ENCODE results near the gene ODF2.
"Not testable (repeated sequence)": the region's sequence is repeated elsewhere in the genome, so short reads cannot be mapped to it uniquely, and the experiment has no call there.

ODF2 gene

DNA sequence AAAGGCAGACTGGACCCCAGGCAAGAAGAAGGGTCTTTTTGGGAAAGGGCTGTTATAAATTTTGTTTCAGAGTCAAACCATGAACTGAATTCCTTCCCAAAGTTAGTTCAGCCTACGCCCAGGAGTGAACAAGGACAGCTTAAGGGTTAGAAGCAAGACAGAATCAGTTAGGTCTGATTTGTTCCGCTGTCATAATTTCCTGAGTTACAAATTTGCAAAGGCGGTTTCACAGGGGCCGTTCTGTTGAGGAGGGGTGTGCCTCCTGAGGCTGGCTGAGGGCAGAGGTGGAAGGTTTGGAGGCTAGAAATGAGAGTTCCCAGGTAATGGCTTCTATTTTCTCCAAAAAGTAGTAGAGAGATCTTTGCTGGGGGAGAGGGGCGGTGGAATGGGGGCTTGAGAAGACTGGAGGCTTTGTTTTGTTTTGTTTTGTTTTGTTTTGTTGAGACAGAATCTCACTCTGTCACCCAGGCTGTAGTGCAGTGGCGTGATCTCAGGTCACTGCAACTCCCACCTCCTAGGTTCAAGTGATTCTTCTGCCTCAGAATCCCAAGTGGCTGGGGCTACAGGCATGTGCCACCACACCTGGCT, 39.3 kb upstream of the ODF2 start:
- Histone ChIP-seq H3K4me3 (ENCODE audit: low read length) (no peak overlapping the region), H3K4me1 (ENCODE audit: control insufficient read depth, low read depth, low read length) (peaks cover 18% of the 10 kb centered on the region), H3K27me3 (ENCODE audit: control insufficient read depth, insufficient read depth, low read length) (peaks cover 88% of the 10 kb centered on the region)

DNA sequence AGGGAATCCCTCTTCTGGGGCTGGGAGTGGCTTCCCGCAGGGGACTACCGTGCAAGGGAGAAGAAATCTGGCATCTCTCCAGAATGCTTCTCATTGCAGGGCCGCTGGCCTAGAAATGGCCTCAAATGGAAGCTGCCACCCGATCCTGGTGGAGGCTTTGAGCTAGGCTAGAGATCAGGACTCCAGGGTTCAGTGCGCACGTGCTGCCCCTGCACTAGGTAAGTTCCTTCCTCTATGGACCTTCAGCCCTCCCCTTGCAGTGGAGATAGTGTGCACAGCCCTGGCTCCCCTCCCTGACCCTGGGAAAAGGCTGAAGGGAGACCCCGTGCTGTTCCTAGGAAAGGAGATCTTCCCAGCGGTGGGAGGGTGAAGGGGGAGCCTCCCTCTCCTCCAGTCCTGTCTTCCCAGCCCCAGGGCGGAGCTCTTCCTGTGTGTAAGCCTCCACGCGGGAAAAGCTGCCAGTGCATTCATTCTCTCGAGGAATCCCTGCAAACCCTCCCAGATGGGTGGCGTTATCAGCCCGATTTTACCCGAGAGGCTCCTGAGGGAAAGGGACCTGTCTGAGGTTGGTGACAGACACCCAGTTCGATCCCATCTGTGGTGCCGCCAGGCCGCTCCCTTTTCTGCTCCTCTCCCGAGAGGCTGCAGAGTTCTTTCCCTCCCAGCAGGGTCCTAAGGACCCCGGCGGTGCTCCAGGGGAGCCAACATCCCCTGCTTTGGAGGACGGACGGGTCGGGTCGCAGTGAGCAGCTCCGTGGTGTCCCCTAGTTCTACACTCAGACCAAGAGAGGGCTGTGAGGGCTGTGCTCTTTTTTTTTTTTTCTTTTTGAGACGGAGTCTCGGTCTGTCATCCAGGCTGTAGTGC, 36.5 kb upstream of the ODF2 start:
- Histone ChIP-seq H3K27me3 (ENCODE audit: control insufficient read depth, insufficient read depth, low read length) (peaks cover 74% of the 10 kb centered on the region), H3K9ac (ENCODE audit: low read length) (no peak overlapping the region), H3K4me3 (ENCODE audit: low read length) (peak overlapping the region; percentile 66), H3K9me3 (ENCODE audit: control insufficient read depth, low read depth, low read length) (no peaks in the 10 kb centered on the region), H3K27ac (ENCODE audit: low read length) (no peak overlapping the region), H3K36me3 (ENCODE audit: control insufficient read depth, low read depth, low read length) (no peaks in the 10 kb centered on the region), H3K4me1 (ENCODE audit: control insufficient read depth, low read depth, low read length) (peaks cover 14% of the 10 kb centered on the region)

More for the DNA sequence above, 39.3 kb upstream of the ODF2 start:
- H3K27ac ChIP-seq (ENCODE audit: low read length) = no peak overlapping the region
- no peaks in the 10 kb centered on the region for H3K9me3 ChIP-seq (ENCODE audit: control insufficient read depth, low read depth, low read length)
- H3K9ac ChIP-seq (ENCODE audit: low read length) = no peak overlapping the region
- H3K36me3 ChIP-seq (ENCODE audit: control insufficient read depth, low read depth, low read length) = no peaks in the 10 kb centered on the region

- H3K9ac ChIP-seq (ENCODE audit: low read length) = no peak overlapping the region
- peak overlapping the region; percentile 66 for H3K4me3 ChIP-seq (ENCODE audit: low read length)
- H3K9me3 ChIP-seq (ENCODE audit: control insufficient read depth, low read depth, low read length) = no peaks in the 10 kb centered on the region
- H3K36me3 ChIP-seq (ENCODE audit: control insufficient read depth, low read depth, low read length) = no peaks in the 10 kb centered on the region
- peaks cover 14% of the 10 kb centered on the region for H3K4me1 ChIP-seq (ENCODE audit: control insufficient read depth, low read depth, low read length)
- peaks cover 65% of the 10 kb centered on the region for H3K27me3 ChIP-seq (ENCODE audit: control insufficient read depth, insufficient read depth, low read length)
- no peak overlapping the region for H3K27ac ChIP-seq (ENCODE audit: low read length)
Observed at GRCh38 chr9:128420060-128420650, 35.7 kb upstream of the ODF2 start.

- H3K9me3 ChIP-seq (ENCODE audit: control insufficient read depth, low read depth, low read length) = no peaks in the 10 kb centered on the region
- H3K36me3 ChIP-seq (ENCODE audit: control insufficient read depth, low read depth, low read length) = no peaks in the 10 kb centered on the region
- H3K27ac ChIP-seq (ENCODE audit: low read length) = no peak within 1 kb of the TSS
- no peak within 1 kb of the TSS for H3K9ac ChIP-seq (ENCODE audit: low read length)
- peaks cover 14% of the 10 kb centered on the region for H3K4me1 ChIP-seq (ENCODE audit: control insufficient read depth, low read depth, low read length)
- H3K27me3 ChIP-seq (ENCODE audit: control insufficient read depth, insufficient read depth, low read length) = peaks cover 60% of the 10 kb centered on the region
- H3K4me3 ChIP-seq (ENCODE audit: low read length) = peak within 1 kb of the TSS; percentile 66
Observed at GRCh38 chr9:128420651-128421481, 34.9 kb upstream of the ODF2 start, which contains the start of gene CERCAM. CERCAM (plus strand) TSS chr9:128420857; CDS start chr9:128420878, 21 bp downstream.

DNA sequence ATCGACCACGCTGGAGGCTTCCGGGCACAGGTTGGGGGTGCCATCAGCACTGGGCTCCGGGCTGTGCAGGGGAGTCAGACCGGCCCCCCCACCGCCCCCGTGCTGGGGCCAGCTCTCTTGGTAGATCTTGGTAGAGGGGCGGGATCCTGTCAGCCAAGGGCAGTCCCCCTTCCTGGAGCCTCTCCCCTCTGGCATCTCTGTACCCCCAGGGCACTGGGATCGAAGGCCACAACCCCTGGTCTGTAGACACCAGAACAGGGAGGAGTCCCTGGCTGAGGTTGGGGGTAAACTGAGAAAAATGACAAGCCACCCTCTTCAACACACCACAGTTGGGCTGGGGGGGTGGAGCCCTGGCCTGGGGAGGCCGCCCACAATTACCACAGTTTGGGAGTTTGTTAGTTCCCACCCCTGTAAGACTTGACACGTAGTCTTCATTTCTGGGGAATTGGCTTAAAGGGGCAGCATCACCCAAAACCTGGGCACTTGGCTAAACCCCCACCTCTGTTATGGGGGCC, 34.3 kb upstream of the ODF2 start:
- no peaks in the 10 kb centered on the region for H3K9me3 ChIP-seq (ENCODE audit: control insufficient read depth, low read depth, low read length)

GRCh38 chr9:128422022-128422782, 33.6 kb upstream of the ODF2 start:
- not testable (repeated sequence) for H3K9ac ChIP-seq (ENCODE audit: low read length); H3K36me3 ChIP-seq (ENCODE audit: control insufficient read depth, low read depth, low read length); H3K27ac ChIP-seq (ENCODE audit: low read length); H3K4me1 ChIP-seq (ENCODE audit: control insufficient read depth, low read depth, low read length); H3K4me3 ChIP-seq (ENCODE audit: low read length); H3K9me3 ChIP-seq (ENCODE audit: control insufficient read depth, low read depth, low read length)
- H3K27me3 ChIP-seq (ENCODE audit: control insufficient read depth, insufficient read depth, low read length) = peaks cover 47% of the 10 kb centered on the region

More for the DNA sequence above, 34.3 kb upstream of the ODF2 start:
- Histone ChIP-seq H3K27me3 (ENCODE audit: control insufficient read depth, insufficient read depth, low read length) (peaks cover 53% of the 10 kb centered on the region), H3K4me3 (ENCODE audit: low read length) (peak overlapping the region; percentile 66), H3K27ac (ENCODE audit: low read length) (no peak overlapping the region), H3K9ac (ENCODE audit: low read length) (no peak overlapping the region), H3K36me3 (ENCODE audit: control insufficient read depth, low read depth, low read length) (no peaks in the 10 kb centered on the region), H3K4me1 (ENCODE audit: control insufficient read depth, low read depth, low read length) (peaks cover 7% of the 10 kb centered on the region)

DNA sequence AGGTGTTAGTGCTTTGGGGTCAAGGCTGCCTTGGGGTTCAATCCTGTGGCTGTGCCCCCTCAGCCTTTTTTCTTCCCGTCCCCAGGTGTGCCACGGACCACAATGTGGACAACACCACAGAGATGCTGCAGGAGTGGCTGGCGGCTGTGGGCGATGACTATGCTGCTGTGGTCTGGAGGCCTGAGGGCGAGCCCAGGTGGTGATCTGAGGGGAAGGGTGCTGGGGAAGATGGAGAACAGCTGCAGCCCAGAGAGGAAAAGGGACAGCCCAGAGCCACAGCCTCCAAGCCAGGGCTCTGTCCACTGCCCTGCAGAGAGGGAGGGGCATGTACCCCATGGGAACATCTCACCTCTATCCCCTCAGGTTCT, 33.0 kb upstream of the ODF2 start:
- no peaks in the 10 kb centered on the region for H3K9me3 ChIP-seq (ENCODE audit: control insufficient read depth, low read depth, low read length)
- H3K4me3 ChIP-seq (ENCODE audit: low read length) = no peak overlapping the region
- peaks cover 41% of the 10 kb centered on the region for H3K27me3 ChIP-seq (ENCODE audit: control insufficient read depth, insufficient read depth, low read length)
- no peaks in the 10 kb centered on the region for H3K36me3 ChIP-seq (ENCODE audit: control insufficient read depth, low read depth, low read length)
- H3K9ac ChIP-seq (ENCODE audit: low read length) = no peak overlapping the region
- peaks cover 6% of the 10 kb centered on the region for H3K4me1 ChIP-seq (ENCODE audit: control insufficient read depth, low read depth, low read length)
- no peak overlapping the region for H3K27ac ChIP-seq (ENCODE audit: low read length)

- H3K27ac ChIP-seq (ENCODE audit: low read length); H3K4me1 ChIP-seq (ENCODE audit: control insufficient read depth, low read depth, low read length); H3K9me3 ChIP-seq (ENCODE audit: control insufficient read depth, low read depth, low read length); H3K4me3 ChIP-seq (ENCODE audit: low read length); H3K36me3 ChIP-seq (ENCODE audit: control insufficient read depth, low read depth, low read length); H3K9ac ChIP-seq (ENCODE audit: low read length): not testable (repeated sequence)
- peaks cover 41% of the 10 kb centered on the region for H3K27me3 ChIP-seq (ENCODE audit: control insufficient read depth, insufficient read depth, low read length)
Observed at GRCh38 chr9:128423356-128423755, 32.5 kb upstream of the ODF2 start.

DNA sequence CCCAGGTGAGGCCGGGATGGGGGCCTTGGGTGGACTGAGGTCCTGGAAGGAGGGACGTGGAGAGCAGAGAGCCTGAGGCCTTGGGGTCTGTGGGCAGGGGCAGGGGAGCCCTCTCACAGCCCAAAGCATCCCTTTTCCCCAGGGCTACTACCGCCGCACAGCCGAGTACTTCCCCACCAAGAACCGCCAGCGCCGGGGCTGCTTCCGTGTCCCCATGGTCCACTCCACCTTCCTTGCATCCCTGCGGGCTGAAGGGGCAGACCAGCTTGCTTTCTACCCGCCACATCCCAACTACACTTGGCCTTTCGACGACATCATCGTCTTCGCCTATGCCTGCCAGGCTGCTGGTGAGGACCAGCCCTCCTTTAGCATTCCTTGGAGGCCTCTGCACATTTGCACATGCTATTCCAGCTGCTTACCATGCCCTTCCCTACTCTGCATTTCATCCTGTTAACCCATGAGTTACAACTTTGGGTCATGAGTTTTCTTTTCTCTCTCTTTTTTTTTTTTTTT, 31.5 kb upstream of the ODF2 start:
- no peak overlapping the region for H3K4me3 ChIP-seq (ENCODE audit: low read length)
- H3K4me1 ChIP-seq (ENCODE audit: control insufficient read depth, low read depth, low read length) = peaks cover 2% of the 10 kb centered on the region
- H3K9me3 ChIP-seq (ENCODE audit: control insufficient read depth, low read depth, low read length) = no peaks in the 10 kb centered on the region
- H3K27ac ChIP-seq (ENCODE audit: low read length) = no peak overlapping the region
- no peak overlapping the region for H3K9ac ChIP-seq (ENCODE audit: low read length)
- no peaks in the 10 kb centered on the region for H3K36me3 ChIP-seq (ENCODE audit: control insufficient read depth, low read depth, low read length)
- peaks cover 33% of the 10 kb centered on the region for H3K27me3 ChIP-seq (ENCODE audit: control insufficient read depth, insufficient read depth, low read length)

GRCh38 chr9:128428644-128429512, 26.9 kb upstream of the ODF2 start:
- Histone ChIP-seq H3K36me3 (ENCODE audit: control insufficient read depth, low read depth, low read length) (no peaks in the 10 kb centered on the region), H3K27me3 (ENCODE audit: control insufficient read depth, insufficient read depth, low read length) (no peaks in the 10 kb centered on the region), H3K27ac (ENCODE audit: low read length) (no peak overlapping the region), H3K9ac (ENCODE audit: low read length) (no peak overlapping the region), H3K9me3 (ENCODE audit: control insufficient read depth, low read depth, low read length) (no peaks in the 10 kb centered on the region), H3K4me1 (ENCODE audit: control insufficient read depth, low read depth, low read length) (no peaks in the 10 kb centered on the region), H3K4me3 (ENCODE audit: low read length) (no peak overlapping the region)

All from iPS-18a (cell line).